GM21390 (cell line): ENCODE results near the gene MED13L.

Source experiments
- ATAC-seq: cut with Tn5 transposase; IDR thresholded peaks from one replicate; pipeline ENCODE4 v1.9.1; 2021; ENCODE audit not compliant: unreplicated experiment

The MED13L gene

DNA sequence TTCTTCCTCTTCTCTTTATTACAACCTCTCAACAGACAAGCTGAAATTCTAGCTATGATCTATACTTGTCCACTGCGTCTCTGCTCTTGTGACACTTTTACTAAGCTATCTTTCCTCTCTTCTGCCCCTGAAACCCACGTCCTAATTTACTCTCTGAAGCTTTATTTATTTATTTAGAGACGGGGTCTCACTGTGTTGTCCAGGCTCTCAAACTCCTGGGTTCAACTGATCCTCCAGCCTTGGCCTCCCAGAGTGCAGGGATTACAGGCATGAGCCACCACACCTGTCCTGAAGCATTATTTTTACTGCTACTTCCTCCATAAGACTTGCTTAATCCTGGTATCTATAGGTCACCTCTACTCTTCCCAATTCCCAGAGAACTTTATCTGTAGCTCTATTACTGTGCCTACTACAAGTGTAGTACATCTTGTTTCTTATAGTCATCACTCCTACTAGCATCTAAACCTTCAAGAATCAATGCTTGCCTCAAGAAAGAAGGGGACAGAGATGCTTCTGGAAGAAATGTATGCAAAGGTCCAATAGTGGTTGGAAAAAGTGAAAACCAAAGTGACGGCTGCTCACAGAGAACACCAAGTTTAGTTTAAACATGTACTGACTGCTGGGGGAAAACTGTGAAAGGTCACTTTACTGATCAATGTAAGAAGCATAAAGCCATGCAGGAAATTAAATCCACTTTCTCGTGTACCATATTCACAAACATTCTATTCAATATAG lies 61.3 kb downstream of the MED13L start:
- no peak for ATAC-seq

- ATAC-seq, result no peak
Observed at GRCh38 chr12:116215023-116215422, 62.5 kb downstream of the MED13L start.

GRCh38 chr12:116213885-116214527 lies 63.5 kb downstream of the MED13L start:
- ATAC-seq, result no peak

DNA sequence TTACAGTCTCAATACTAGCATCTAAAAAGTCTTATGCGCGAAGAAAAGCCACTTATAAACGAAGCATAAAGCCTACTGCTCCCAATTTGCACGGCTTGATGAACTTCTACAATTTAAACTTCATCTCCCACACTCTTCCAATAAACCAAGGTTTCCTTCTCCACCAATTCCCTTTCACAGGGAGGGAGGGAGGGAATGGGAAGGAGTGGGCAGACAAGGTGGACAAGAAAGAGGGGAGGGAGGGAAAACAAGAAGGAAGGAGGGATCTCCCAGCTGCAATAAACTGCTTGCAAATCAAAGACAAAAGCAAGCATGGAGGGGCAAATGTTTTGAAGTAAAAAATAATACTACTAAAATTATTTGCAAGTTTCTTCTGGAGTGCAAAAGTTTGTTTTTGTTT lies 64.5 kb downstream of the MED13L start:
- no peak for ATAC-seq

GRCh38 chr12:116210762-116211161 lies 66.7 kb downstream of the MED13L start:
- no peak for ATAC-seq

GRCh38 chr12:116210131-116210530 lies 67.4 kb downstream of the MED13L start:
- no peak for ATAC-seq

- ATAC-seq, result no peak
Observed at GRCh38 chr12:116209503-116209902, 68.0 kb downstream of the MED13L start.

DNA sequence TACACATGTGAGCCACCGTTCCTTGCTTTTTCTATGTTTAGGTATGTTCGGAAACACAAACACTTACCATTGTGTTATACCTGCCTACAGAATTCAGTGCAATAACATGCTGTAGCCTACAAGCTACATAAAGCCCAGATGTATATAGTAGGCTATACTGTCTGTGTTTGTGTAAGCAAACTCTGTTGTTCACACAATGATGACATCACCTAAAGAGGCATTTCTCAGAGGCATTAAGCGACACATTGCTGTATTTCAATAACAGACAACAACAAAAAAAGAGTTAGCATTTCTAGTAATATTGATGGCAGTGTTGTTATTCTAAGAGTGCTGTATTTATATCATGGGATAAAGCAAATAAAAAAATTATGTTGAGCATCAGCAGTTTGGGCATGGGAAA lies 70.2 kb downstream of the MED13L start:
- ATAC-seq, result no peak

DNA sequence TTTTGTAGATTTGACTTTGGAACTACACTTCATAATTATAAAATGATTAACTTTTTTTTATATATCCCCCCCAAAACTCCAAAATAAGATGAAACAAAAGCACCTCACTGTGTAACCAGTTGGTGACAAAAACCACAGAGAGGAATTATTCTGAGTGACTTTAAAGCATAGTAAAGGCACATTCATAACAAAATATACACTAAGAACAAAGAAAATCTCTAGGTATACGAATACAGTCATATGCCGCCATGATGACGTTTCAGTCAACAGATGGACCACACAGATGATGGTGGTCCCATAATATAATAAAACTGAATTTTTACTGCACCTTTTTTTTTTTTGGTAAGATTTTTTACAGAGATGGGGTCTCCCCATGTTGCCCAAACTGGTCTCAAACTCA lies 70.7 kb downstream of the MED13L start:
- no peak for ATAC-seq

DNA sequence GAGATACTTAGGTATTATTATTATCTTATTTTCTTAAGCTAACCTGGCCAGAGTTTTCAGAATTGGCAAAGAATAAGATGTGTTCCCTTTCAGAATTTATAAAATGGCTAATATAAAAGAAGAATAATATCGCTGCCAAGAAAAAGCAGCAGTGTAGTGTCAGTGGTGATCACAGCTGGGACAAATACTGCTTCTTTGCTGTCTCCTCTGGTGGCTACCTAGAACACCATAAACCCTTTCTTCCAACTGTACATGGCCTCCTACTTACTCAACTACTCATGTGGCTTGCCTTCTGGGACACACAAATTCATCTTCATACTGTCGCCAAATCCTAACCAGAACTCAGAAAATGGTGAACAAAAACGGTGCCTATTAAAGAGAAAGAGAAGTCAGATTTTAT lies 72.7 kb downstream of the MED13L start:
- ATAC-seq, result no peak

GRCh38 chr12:116204169-116204568 lies 73.3 kb downstream of the MED13L start:
- ATAC-seq, result no peak

- no peak for ATAC-seq
Observed at GRCh38 chr12:116202940-116203339, 74.6 kb downstream of the MED13L start.

- ATAC-seq, result no peak
Observed at GRCh38 chr12:116202433-116202832, 75.1 kb downstream of the MED13L start.

- no peak for ATAC-seq
Observed at GRCh38 chr12:116201908-116202307, 75.6 kb downstream of the MED13L start.

- no peak for ATAC-seq
Observed at GRCh38 chr12:116201359-116201758, 76.1 kb downstream of the MED13L start.

GRCh38 chr12:116200812-116201211 lies 76.7 kb downstream of the MED13L start:
- no peak for ATAC-seq

GRCh38 chr12:116199160-116199706 lies 78.3 kb downstream of the MED13L start:
- ATAC-seq, result no peak

- ATAC-seq, result no peak
Observed at GRCh38 chr12:116196752-116197718, 80.5 kb downstream of the MED13L start.

DNA sequence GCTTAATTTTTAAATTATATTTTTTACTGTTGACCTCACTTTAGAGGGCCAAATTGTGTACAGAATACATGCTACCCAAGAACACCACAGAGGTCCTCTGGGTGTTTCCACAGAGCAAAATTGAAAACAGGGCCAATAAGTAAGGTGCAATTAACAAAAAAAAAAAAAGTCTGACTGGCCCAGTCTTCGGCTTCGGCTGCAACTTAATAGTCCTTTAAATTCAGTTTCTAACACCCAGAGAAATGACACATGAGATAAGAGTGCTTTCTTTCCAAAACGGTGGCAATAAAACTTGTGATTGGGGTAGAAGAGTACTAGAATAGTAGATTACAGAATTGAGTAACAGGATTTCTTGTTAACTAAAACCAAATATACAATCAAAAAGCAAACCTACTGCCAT lies 81.3 kb downstream of the MED13L start:
- ATAC-seq, result no peak

- ATAC-seq, result peak; percentile 88
Observed at GRCh38 chr12:116194935-116195431, 82.5 kb downstream of the MED13L start.

DNA sequence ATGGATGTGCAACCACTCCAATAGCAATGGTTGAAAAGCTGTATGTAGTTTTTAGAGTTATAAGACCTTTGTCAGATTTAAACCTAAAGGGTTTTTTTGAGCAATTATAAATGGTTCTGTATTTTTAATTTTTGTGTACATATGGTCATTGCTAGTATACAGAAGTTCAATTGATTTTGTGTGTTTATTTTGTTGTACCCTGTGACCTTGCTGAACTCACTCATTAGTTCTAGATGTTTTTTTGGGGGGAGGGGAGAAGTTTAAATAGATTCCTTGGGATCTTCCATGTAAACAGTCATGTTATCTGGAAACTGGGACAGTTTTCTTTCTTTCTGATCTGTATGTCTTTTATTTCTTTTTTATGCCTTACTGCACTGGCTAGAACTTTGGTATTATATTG lies 87.8 kb downstream of the MED13L start:
- ATAC-seq, result no peak
